GM10847 (cell line): ENCODE data around the gene TMED7.

Source experiments
- POLR2A ChIP-seq: IDR thresholded peaks from 2 replicates; pipeline ENCODE4 v1.6.1; 2011; ENCODE audit not compliant: insufficient read length; ENCODE audit errors: extremely low read depth

TMED7 gene

GRCh38 chr5:115599924-115600323, 25.9 kb downstream of the TMED7 start:
- no peak for TF ChIP-seq POLR2A

- no peak for TF ChIP-seq POLR2A
These were observed 26.3 kb downstream of the TMED7 start for GRCh38 chr5:115599502-115599901.

GRCh38 chr5:115594128-115595047, 31.4 kb downstream of the TMED7 start:
- no peak for TF ChIP-seq POLR2A

GRCh38 chr5:115589043-115589442, 36.8 kb downstream of the TMED7 start:
- TF ChIP-seq POLR2A, result no peak

GRCh38 chr5:115588640-115589039, 37.2 kb downstream of the TMED7 start:
- TF ChIP-seq POLR2A, result no peak

GRCh38 chr5:115586525-115587146, 39.2 kb downstream of the TMED7 start:
- TF ChIP-seq POLR2A, result no peak

GRCh38 chr5:115585265-115585664, 40.6 kb downstream of the TMED7 start:
- no peak for TF ChIP-seq POLR2A

GRCh38 chr5:115584501-115584900, 41.3 kb downstream of the TMED7 start:
- no peak for TF ChIP-seq POLR2A

- no peak for TF ChIP-seq POLR2A
These were observed 42.4 kb downstream of the TMED7 start for GRCh38 chr5:115583474-115583873.

- TF ChIP-seq POLR2A, result no peak
These were observed 44.9 kb downstream of the TMED7 start for GRCh38 chr5:115580941-115581340.

- TF ChIP-seq POLR2A, result no peak
These were observed 46.1 kb downstream of the TMED7 start for GRCh38 chr5:115579747-115580173.

GRCh38 chr5:115579216-115579615, 46.6 kb downstream of the TMED7 start:
- TF ChIP-seq POLR2A, result no peak

GRCh38 chr5:115578657-115579056, 47.2 kb downstream of the TMED7 start:
- TF ChIP-seq POLR2A, result no peak

GRCh38 chr5:115577741-115578140, 48.1 kb downstream of the TMED7 start:
- no peak for TF ChIP-seq POLR2A

- no peak for TF ChIP-seq POLR2A
These were observed 48.5 kb downstream of the TMED7 start for GRCh38 chr5:115577329-115577728.

GRCh38 chr5:115575167-115576070, 50.4 kb downstream of the TMED7 start:
- TF ChIP-seq POLR2A, result no peak

- TF ChIP-seq POLR2A, result no peak
These were observed 52.7 kb downstream of the TMED7 start for GRCh38 chr5:115573133-115573532.
